IPS-NIHi11 (cell line): ENCODE measurements around the gene CACNA2D4.

ENCODE experiments used
- DNase-seq: peaks from one replicate; pipeline ENCODE4 v3.0.0; 2012; ENCODE audit warnings: mixed read lengths, low spot score

Gene CACNA2D4

GRCh38 chr12:1919284-1919683 lies 832 bp upstream of the CACNA2D4 start:
- peak; percentile 1 for DNase-seq

GRCh38 chr12:1918884-1919236 lies 408 bp upstream of the CACNA2D4 start:
- DNase-seq, result no peak

DNA sequence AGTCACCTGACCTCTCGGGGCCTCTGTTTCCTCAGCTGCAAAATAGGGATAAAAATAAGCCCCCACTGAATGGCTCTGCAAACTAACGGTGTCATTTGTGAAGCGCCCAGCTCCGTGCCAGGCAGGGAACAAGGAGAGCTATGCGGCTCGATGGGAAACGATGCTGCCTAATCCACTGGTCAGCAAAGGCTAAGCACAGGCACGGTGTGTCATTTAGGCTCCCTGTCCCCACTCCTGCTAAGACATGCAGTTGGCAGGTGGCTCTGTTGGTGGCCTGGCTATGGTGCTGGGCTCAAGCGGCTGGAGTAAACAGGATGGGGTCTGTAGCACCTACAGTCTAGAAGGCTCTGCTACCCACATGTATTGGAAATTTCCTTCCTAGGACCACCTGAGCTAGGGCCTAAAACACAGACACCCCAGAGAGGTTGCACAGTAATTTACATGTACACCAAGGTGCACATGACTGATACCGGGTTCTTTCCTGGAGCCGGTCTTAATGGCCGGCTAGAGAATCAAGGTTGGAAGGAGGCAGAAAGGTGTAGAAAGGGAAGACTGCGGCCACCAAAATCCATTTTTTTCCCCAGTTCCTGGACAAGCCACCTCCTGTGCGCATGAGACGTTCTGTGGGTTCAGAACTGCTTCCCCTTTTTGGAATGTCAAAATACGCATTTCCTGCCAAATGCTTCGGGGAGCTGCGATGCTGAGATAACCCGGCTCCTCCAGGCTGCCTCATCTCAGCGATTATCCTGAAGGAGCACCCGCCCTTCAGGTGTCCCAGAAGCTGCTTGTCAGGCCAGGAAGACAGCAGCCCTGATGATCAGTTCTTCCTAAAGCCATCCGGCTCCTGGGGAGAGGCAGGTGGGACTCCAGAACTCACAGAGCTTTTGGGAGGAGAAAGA lies 1.0 kb downstream of the CACNA2D4 start:
- peak; percentile 2 for DNase-seq

DNA sequence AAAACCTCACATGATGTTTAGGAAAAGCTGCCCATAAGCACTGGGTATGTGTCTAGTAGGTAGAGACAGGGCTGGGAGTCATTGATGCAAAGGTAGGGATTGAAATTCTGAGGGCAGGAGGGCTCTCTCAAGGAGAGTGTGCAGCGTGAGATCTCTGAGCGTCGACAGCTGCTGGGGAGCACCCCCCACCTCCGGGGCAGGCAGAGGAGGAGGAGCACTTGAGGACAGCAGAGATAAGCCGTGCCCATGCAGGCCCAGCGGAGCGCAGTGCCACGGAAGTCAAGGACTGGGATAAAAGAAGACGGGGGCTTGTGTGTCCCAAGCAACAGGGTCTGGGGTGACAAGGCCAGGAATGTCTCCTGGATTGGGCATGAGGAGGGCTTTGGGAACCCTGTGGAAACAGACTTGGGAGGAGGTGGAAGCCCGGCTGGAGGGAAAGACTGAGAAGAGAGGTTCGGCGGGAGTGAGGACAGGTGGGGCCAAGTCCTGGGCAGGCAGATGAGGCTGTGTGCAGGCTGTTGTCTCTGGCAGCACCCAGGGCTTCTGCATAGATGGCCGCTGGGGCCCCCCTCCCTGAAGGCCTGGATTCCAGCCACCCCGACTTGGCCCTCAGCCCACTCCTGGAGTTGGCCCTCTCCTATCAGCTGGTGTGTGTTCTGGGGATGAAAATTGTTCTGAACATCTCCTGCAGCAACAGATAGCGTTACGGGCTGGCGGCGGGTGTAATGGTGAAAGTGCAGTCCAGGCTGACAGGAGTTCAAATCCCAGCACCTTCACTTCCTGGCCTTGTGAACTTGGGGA lies 1.9 kb downstream of the CACNA2D4 start:
- peak; percentile 7 for DNase-seq

GRCh38 chr12:1915082-1915968 lies 3.1 kb downstream of the CACNA2D4 start:
- peak; percentile 12 for DNase-seq

- DNase-seq, result peak; percentile 11
These were observed 4.1 kb downstream of the CACNA2D4 start for GRCh38 chr12:1914114-1914911.

DNA sequence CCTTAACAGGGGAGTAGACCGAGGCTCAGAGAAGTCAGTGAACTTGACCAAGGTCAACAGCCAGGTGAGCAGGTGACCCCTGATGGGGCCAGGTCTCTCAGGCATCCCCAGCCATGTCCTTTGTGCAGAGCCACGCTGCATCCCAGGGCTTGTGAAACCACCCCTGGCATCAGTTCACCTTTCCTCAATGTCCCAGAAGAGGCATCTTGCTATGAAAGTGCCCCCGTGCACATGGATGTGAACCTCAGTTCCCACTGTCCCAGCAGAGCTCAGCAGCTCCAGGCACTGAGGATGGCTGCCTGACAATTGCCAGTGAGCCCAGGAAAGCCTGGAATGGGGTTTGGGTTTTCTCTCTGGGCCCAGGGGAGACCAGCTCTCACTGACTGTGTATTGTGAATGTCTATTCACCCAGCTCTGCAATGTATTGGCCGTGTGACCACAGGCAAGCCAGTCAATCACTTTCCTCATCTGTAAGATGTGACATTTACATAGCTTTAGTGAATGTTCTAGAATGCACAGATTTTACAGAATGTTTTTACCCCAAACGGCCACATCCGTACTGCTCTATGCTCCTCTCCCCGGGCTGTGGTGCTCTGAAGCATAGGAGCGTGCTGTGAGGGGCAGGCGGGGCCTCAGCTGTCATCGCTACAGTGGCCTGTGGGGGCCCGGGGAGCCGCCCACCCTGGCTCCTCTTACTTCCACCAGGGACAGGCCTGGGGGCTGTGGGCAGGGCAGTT lies 4.9 kb downstream of the CACNA2D4 start:
- peak; percentile 39 for DNase-seq

GRCh38 chr12:1912580-1913376 lies 5.7 kb downstream of the CACNA2D4 start:
- DNase-seq, result peak; percentile 46

DNA sequence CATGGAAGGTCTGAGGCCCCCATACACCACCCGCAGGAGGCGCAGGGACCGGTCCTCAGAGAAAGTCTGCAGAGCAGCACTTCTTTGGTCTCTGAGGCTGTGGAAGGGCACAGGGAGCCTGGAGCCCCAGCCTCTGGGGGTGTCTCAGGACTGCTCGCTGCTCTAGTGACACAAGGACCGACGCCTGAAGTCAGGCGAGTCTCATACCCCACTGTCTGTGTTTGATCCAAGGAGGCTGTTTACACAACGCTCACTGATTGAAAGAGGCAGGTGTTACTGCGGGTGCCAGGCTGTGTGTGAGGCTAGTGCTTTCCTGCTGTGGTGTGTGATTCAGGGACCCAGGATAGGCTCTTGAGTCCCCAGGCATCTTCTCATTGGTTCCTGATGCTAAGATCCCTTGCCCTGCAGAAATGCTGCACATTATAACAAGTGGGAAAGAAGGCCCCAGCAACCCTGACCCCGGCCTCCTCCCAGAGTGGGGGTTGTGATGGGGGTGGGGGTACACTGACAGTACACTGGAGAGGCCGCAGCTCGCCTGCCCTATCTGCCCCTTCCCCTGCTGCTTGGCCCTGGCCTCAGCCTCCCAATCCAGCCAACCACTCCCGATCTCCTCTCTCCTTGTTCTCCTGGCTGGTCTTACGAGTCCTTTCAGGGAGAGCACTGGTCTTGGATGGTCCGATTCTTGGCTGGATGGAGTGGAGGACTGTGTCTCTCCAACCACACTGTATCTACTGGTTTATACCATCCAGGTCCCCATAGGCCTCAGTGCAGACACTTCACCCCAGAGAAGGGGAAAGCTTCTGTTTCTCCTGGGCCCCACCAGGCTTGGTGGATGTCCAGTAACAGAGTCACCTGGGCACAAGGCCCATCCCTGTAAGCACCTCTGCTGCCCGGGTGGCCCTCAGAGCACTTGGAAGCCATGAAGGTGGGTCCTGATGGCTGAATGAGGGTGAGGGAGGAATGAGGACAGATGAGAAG lies 6.6 kb downstream of the CACNA2D4 start:
- DNase-seq, result peak; percentile 10

GRCh38 chr12:1910468-1910867 lies 8.0 kb downstream of the CACNA2D4 start:
- no peak for DNase-seq

DNA sequence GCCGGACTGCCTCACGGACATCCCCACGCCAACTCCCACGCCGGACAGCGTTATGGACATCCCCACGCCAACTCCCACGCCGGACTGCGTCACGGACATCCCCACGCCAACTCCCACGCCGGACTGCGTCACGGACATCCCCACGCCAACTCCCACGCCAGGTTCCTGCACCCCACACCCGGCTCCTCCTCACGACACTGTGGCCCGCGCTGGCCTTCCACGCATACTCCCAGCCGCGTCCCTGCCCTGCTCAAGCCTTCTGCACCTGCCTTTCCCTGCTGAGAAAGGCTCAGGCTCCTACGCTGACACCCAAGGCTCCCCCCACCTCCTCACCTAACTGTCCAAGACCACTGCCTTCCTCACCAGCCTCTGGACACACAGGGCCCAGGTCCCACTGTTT lies 9.7 kb downstream of the CACNA2D4 start:
- DNase-seq, result no peak

- DNase-seq, result peak; percentile 72
These were observed 10.5 kb downstream of the CACNA2D4 start for GRCh38 chr12:1907652-1908611.

- DNase-seq, result no peak
These were observed 11.9 kb downstream of the CACNA2D4 start for GRCh38 chr12:1906579-1906978.

- no peak for DNase-seq
These were observed 13.6 kb downstream of the CACNA2D4 start for GRCh38 chr12:1904875-1905274.

DNA sequence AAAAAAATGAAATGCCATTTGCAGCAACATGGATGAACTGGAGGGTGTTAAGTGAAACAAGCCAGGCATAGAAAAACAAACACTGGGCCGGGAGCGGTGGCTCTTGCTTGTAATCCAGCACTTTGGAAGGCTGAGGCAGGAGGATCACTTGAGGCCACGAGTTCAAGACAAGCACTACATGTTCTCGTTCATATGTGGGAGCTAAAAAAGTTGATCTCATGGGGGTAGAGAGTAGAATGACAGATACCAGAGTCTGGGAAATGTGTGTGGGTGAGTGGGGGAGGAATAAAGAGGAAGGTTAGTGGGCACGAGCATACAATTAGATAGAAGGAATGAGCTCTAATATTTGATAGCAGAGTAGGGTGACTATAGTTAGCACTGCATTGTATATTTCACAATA lies 21.5 kb downstream of the CACNA2D4 start:
- no peak for DNase-seq

DNA sequence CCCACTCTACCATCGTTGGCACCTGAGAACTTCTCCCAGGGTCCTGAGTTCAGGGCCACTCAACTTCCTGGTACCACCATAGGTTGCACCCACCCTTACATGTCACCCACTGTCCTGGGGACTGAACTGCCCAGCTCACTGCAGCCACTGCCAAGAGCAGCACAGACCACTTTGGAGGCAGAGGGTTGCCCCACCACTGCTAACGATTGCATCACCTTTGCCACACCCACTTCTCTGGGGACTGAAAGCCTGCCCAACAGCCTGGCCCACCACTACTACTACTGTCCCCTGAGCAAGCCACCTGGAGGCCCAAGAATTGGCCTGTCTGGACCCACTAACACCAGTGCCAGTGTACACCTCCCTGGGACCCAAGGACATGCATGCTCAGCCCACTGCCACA lies 27.6 kb downstream of the CACNA2D4 start:
- no peak for DNase-seq

DNA sequence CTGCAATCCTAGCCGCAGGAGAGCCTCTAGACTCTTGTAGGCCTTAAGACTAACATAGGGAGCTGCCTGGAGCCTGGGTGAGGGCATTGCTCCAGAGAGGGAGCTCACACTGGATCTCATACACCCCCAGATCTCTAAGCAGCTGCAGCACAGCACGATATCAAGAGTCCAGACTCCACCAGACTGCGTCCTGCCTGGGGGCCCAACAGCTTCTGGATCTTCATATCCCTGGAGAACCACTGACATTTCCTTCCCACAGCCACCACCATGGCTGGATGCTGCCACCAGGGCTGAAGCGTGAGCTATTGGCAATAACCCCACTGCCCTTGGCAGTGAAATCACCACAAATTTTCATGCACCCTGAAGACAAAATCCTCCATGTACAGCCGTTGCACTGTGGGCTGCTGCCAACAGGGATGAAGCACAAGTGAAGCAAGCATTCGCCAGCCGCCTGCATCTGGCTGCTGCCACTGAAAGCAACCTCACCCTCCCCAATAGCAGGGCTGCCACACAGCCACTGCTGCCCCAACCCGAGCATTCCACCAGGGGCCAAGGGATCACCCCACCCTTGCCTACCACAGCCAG lies 28.2 kb downstream of the CACNA2D4 start:
- DNase-seq, result no peak
